Skeletal muscle tissue (tissue), 4 donors: ENCODE results near the gene KRTAP10-6. TPM values are rescaled to one million over a fixed set of nuclear protein-coding genes. Genes with fewer than 3 reads are reported as not detected.
"Not testable (repeated sequence)": the region's sequence is repeated elsewhere in the genome, so short reads cannot be mapped to it uniquely, and the experiment has no call there.

Source experiments
- H3K27ac ChIP-seq: one replicate; pipeline ENCODE4 v1.7.0; 2013; ENCODE audit warnings: mild to moderate bottlenecking, low read depth, low read length, inconsistent platforms
- H3K27me3 ChIP-seq, 3 donors: one replicate each; pipeline ENCODE4 v1.7.0; 2013; ENCODE audit warnings: low read length in 3 of 3; ENCODE audit not compliant: control insufficient read depth in 3 of 3, insufficient read depth in 3 of 3
- H3K36me3 ChIP-seq, 3 donors: one replicate each; pipeline ENCODE4 v1.7.0; 2013; ENCODE audit warnings: low read length in 3 of 3; ENCODE audit not compliant: control insufficient read depth in 3 of 3, insufficient read depth in 3 of 3
- H3K4me1 ChIP-seq, 3 donors: one replicate each; pipeline ENCODE4 v1.7.0; 2013; ENCODE audit warnings: low read length in 3 of 3, mild to moderate bottlenecking in 3 of 3; ENCODE audit not compliant: control insufficient read depth in 3 of 3, insufficient read depth in 3 of 3
- H3K4me3 ChIP-seq, 3 donors: one replicate each; pipeline ENCODE4 v1.7.0; 2013; ENCODE audit warnings: low read length in 3 of 3
- H3K9ac ChIP-seq, 3 donors: one replicate each; pipeline ENCODE4 v1.7.0; 2013; ENCODE audit warnings: low read length in 3 of 3, mild to moderate bottlenecking in 3 of 3, moderate library complexity in 2 of 3, low read depth in 1 of 3
- H3K9me3 ChIP-seq, 3 donors: one replicate each; pipeline ENCODE4 v1.7.0; 2013; ENCODE audit warnings: low read length in 3 of 3; ENCODE audit not compliant: control insufficient read depth in 3 of 3
- total RNA-seq: library from RNA; depleted of rRNA; stranded (reverse); fragments of >200 nt; gene quantifications from one replicate; pipeline ENCODE4 v1.2.3, GENCODE V29; 2014
- donor health status: Osteomylitis.

Gene KRTAP10-6
- total RNA-seq, 1 donor from 2014 or later: not detected

DNA sequence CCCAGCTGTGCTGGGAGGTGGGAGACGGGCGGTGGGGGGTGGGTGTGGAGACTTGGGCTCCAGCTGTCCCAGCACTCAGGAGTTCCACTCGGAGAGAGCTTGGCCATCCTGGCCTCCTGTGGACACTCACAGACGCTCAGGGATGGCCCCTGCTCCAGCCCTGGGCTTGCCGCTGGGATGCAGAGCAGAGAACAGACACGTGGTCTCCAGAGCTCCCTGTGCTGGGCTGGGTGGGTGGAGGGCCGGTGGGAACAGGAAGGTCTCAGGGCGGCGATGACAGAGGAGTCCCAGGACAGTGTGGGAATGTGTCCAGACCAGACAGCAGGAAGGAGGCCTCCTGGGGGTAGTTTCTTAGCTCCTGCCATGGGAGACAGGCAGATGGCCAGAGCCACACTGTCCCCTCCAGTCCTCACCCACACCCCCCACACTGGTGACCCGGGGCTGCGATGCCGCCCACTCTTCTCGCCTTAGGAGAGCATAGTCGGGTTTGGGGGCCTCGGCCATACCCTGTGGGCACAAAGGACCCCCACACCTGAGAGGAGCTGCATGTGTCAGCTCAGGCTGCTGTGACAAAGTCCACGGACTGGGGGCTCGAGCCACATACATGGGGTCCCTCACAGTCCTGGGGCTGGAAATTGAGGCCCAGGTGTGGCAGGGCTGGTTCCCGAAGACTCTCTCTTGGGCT is 36.5 kb upstream of the KRTAP10-6 start:
- H3K4me1 ChIP-seq: no peaks in the 10 kb centered on the region

DNA sequence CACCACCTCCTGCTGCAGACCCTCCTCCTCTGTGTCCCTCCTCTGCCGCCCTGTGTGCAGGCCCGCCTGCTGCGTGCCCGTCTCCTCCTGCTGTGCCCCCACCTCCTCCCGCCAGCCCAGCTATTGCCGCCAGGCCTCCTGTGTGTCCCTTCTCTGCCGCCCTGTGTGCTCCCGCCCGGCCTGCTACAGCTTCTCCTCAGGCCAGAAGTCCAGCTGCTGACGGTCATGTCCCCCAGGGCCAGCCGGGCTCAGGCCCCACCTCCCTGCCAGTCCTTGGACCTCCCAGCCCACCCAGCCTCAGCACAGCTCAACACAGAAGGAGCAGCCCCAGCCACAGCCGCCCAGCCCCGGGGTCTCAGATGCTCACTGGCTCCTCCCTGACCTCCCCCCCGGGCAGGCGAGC is 35.5 kb upstream of the KRTAP10-6 start:
- H3K9ac ChIP-seq, H3K36me3 ChIP-seq, H3K4me1 ChIP-seq, H3K4me3 ChIP-seq, H3K27ac ChIP-seq: not testable (repeated sequence)
- peaks cover 0 to 16% (median 2%) of the 10 kb centered on the region in 3 donors for H3K9me3 ChIP-seq
- H3K27me3 ChIP-seq: peaks cover 8 to 31% (median 23%) of the 10 kb centered on the region in 3 donors

More for the DNA sequence above, 36.5 kb upstream of the KRTAP10-6 start:
- Histone ChIP-seq H3K4me3 (no peak overlapping the region), H3K27me3 (peaks cover 8 to 31% (median 23%) of the 10 kb centered on the region in 3 donors), H3K9me3 (peaks cover 0 to 13% (median 2%) of the 10 kb centered on the region in 3 donors), H3K27ac (no peak overlapping the region), H3K36me3 (no peaks in the 10 kb centered on the region), H3K9ac (no peak overlapping the region)

DNA sequence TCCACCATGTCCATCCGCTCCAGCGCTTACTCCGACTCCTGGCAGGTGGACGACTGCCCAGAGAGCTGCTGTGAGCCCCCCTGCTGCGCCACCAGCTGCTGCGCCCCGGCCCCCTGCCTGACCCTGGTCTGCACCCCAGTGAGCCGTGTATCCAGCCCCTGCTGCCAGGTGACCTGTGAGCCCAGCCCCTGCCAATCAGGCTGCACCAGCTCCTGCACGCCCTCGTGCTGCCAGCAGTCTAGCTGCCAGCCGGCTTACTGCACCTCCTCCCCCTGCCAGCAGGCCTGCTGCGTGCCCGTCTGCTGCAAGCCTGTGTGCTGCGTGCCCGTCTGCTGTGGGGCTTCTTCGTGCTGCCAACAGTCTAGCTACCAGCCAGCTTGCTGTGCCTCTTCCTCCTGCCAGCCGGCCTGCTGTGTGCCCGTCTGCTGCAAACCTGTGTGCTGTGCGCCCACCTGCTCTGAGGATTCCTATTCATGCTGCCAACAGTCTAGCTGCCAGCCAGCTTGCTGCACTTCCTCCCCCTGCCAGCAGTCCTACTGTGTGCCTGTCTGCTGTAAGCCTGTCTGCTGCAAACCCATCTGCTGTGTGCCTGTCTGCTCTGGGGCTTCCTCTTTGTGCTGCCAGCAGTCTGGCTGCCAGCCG is 35.0 kb upstream of the KRTAP10-6 start:
- not testable (repeated sequence) for H3K4me1 ChIP-seq, H3K4me3 ChIP-seq, H3K27ac ChIP-seq, H3K9ac ChIP-seq, H3K36me3 ChIP-seq
- Histone ChIP-seq H3K27me3 (peaks cover 8 to 31% (median 23%) of the 10 kb centered on the region in 3 donors), H3K9me3 (peaks cover 0 to 16% (median 2%) of the 10 kb centered on the region in 3 donors)

GRCh38 chr21:44626673-44627143 is 34.4 kb upstream of the KRTAP10-6 start, which contains the start of gene KRTAP10-9:
Gene KRTAP10-9, plus strand, starts transcription at chr21:44627093. Its CDS starts 79 bp downstream, at chr21:44627172.
- Histone ChIP-seq H3K4me3 (no peak within 1 kb of the TSS), H3K36me3 (no peaks in the 10 kb centered on the region), H3K4me1 (no peaks in the 10 kb centered on the region), H3K9ac (no peak within 1 kb of the TSS), H3K27ac (no peak within 1 kb of the TSS), H3K9me3 (peaks cover 0 to 15% (median 1%) of the 10 kb centered on the region in 3 donors), H3K27me3 (peaks cover 8 to 31% (median 23%) of the 10 kb centered on the region in 3 donors)

DNA sequence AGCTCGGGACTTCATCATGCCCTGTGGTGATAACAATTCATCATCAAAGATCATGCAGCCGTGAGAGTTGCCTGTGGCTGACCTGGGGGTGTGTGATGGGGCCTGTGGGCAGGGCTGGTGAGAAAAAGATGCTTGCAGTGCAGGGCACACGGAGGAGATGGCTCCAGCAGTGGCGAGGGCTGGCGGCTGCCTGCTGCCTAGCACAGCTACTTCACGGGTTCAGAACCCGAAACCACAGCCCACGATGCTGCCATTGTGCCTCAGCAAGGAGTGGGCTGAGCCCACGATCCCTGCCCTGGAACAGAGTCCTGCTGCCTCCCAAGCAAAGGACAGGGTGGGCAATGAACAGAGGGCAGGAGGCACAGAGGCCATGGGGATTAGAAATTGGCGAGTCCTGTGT is 34.0 kb upstream of the KRTAP10-6 start:
- Histone ChIP-seq H3K9me3 (peaks cover 0 to 13% (median 0%) of the 10 kb centered on the region in 3 donors), H3K4me1 (no peaks in the 10 kb centered on the region), H3K36me3 (no peaks in the 10 kb centered on the region), H3K9ac (no peak overlapping the region), H3K4me3 (no peak overlapping the region), H3K27ac (no peak overlapping the region), H3K27me3 (peaks cover 8 to 31% (median 23%) of the 10 kb centered on the region in 3 donors)

DNA sequence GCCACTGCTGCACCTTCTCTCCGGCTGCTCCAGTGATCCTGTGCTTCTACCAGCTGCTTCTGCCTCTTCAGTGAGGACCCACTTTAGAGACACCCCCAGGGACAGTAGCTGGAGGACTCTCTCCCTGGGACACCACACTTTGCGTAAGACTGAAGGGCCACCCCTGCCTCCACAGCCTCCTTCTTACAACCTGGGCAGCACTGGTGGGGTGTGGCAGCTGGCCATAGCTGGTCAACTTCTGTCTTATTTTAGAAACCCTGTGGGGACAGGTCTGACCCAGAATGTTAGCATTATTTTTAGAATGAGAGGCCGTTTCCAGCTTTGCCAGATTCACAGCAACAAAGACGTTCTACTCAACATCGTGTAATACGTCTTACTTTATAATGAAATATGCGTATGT is 33.5 kb upstream of the KRTAP10-6 start:
- H3K4me3 ChIP-seq: no peak overlapping the region
- H3K9me3 ChIP-seq: peaks cover 0 to 8% (median 0%) of the 10 kb centered on the region in 3 donors
- H3K27ac ChIP-seq: no peak overlapping the region
- H3K9ac ChIP-seq: no peak overlapping the region
- H3K36me3 ChIP-seq: no peaks in the 10 kb centered on the region
- no peaks in the 10 kb centered on the region for H3K4me1 ChIP-seq
- H3K27me3 ChIP-seq: peaks cover 8 to 31% (median 23%) of the 10 kb centered on the region in 3 donors

- peaks cover 0 to 7% (median 0%) of the 10 kb centered on the region in 3 donors for H3K9me3 ChIP-seq
- peaks cover 8 to 17% (median 12%) of the 10 kb centered on the region in 3 donors for H3K27me3 ChIP-seq
- no peak overlapping the region for H3K4me3 ChIP-seq
- no peak overlapping the region for H3K9ac ChIP-seq
- H3K36me3 ChIP-seq: no peaks in the 10 kb centered on the region
- H3K27ac ChIP-seq: no peak overlapping the region
- no peaks in the 10 kb centered on the region for H3K4me1 ChIP-seq
Observed at GRCh38 chr21:44623575-44623974, 31.3 kb upstream of the KRTAP10-6 start.

DNA sequence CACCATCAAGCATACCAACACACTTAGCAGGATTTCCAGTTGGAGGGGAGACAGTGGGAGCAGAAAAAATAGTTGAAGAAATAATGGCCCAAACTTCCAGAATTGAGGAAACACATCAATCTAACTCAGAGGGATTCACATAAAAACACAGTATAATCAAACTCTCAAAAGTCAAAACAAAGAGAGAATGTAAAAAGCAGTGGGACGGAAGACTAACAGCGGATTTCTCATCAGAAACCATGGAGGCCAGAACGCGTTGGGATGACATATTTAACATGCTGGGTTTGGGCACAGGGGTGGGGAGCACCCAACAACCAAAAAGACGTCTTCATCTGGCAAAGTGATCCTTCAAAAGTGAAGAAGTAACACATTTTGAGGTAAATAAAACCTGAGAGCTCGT is 27.6 kb upstream of the KRTAP10-6 start:
- Histone ChIP-seq H3K27me3 (peaks cover 14 to 21% (median 17%) of the 10 kb centered on the region in 3 donors), H3K4me3 (no peak overlapping the region), H3K9me3 (peaks cover 0 to 7% (median 0%) of the 10 kb centered on the region in 3 donors), H3K27ac (no peak overlapping the region), H3K36me3 (no peaks in the 10 kb centered on the region), H3K4me1 (no peaks in the 10 kb centered on the region), H3K9ac (no peak overlapping the region)

DNA sequence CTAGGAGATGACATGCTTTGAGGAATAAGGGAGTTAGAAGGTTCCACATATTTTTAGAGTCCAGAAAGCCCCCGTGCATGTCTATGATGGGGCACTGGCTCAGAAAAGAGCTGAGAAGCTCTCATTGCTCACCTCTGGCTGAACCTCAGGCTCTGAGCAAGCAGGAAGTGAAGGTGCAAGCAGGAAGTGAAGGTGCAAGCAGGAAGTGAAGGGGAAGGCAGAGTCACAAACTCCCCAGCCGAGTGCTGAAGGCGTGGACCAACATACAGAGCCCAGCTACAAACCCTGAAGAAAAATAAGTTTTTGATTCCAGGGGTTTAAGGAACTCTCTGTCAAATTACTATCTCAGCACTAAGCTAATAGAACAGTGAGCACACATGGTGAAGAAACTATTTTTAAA is 26.6 kb upstream of the KRTAP10-6 start:
- no peaks in the 10 kb centered on the region for H3K4me1 ChIP-seq
- H3K36me3 ChIP-seq: no peaks in the 10 kb centered on the region
- no peak overlapping the region for H3K9ac ChIP-seq
- peaks cover 0 to 3% (median 0%) of the 10 kb centered on the region in 3 donors for H3K9me3 ChIP-seq
- no peak overlapping the region for H3K4me3 ChIP-seq
- H3K27me3 ChIP-seq: peaks cover 21 to 30% (median 27%) of the 10 kb centered on the region in 3 donors
- no peak overlapping the region for H3K27ac ChIP-seq

GRCh38 chr21:44618504-44618903 is 26.2 kb upstream of the KRTAP10-6 start:
- no peaks in the 10 kb centered on the region for H3K4me1 ChIP-seq
- peaks cover 0 to 2% (median 0%) of the 10 kb centered on the region in 3 donors for H3K9me3 ChIP-seq
- H3K27me3 ChIP-seq: peaks cover 22 to 33% (median 29%) of the 10 kb centered on the region in 3 donors
- H3K27ac ChIP-seq: no peak overlapping the region
- no peak overlapping the region for H3K9ac ChIP-seq
- no peak overlapping the region for H3K4me3 ChIP-seq
- no peaks in the 10 kb centered on the region for H3K36me3 ChIP-seq
